GM19025 (cell line): Measurements from ENCODE around the gene SLC7A1.

ENCODE experiments used
- ATAC-seq: cut with Tn5 transposase; IDR thresholded peaks from one replicate; pipeline ENCODE4 v1.9.1; 2021; ENCODE audit warnings: mild to moderate bottlenecking, low read depth, moderate library complexity; ENCODE audit not compliant: unreplicated experiment

SLC7A1 gene

DNA sequence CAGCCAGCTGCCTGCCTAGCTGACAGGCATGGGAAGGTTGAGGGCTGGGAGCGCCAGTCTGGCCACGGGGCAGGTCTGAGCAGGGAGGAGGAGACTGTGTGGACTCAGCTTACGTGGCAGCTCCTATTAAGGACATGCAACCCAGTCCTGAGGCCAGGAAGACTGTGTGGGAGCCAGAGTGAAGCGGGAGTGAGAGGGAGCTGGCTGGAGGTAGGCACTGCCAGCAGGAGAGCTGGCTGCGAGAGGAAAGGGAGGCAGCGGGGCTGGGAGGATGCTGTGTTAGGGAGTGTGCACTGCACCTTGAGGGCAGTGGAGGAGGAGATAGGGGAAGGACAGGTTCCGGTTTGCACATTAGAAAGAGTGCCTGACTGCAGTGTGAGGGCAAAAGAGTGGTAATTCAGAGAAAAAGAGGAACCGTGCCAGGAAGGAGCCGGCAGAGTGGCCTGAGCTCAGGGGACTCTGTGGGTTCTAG lies 99.2 kb downstream of the SLC7A1 start:
- no peak for ATAC-seq

GRCh38 chr13:29494520-29494919 lies 101.0 kb downstream of the SLC7A1 start:
- ATAC-seq = no peak

DNA sequence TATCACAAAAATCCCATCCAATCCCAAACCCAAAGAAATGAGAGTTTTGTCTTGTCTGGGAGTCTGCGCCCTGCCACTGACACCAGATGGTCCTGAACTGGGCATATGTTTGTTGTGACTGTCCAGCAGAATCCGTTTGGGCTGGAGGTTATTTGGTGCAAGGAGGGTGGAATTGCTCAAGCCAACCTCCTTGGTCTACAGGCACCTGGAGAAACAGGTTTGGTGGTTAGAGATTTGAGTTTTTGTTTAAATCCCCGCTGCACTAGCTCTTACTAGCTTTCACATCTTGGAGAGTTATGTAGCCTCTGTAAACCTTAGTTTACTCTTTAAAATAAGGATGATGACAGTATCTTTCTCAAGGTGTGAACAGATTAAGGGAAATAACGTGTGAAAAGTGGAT lies 101.7 kb downstream of the SLC7A1 start:
- ATAC-seq = no peak

DNA sequence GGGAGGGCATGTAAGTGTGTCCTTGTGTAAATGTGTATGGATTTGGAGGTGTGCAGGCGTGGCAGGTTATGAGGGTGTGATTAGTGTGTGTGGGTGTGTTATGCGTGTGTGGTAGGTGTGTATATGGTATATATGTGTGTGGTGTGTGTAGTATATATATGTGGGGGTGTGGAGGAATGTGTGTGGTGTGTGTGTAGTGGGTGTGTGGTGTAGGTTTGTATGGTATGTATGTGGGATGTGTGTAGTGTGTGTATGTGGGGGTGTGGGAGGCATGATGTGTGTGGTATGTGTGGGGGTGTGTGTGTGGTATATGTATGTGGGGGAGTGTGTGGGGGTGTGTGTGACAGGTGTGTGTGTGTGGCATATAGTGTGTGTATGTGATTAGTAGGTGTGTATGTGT lies 104.2 kb downstream of the SLC7A1 start:
- no peak for ATAC-seq

- ATAC-seq = no peak
Observed at GRCh38 chr13:29490561-29490885, 105.0 kb downstream of the SLC7A1 start.

GRCh38 chr13:29489650-29490560 lies 105.6 kb downstream of the SLC7A1 start:
- no peak for ATAC-seq

DNA sequence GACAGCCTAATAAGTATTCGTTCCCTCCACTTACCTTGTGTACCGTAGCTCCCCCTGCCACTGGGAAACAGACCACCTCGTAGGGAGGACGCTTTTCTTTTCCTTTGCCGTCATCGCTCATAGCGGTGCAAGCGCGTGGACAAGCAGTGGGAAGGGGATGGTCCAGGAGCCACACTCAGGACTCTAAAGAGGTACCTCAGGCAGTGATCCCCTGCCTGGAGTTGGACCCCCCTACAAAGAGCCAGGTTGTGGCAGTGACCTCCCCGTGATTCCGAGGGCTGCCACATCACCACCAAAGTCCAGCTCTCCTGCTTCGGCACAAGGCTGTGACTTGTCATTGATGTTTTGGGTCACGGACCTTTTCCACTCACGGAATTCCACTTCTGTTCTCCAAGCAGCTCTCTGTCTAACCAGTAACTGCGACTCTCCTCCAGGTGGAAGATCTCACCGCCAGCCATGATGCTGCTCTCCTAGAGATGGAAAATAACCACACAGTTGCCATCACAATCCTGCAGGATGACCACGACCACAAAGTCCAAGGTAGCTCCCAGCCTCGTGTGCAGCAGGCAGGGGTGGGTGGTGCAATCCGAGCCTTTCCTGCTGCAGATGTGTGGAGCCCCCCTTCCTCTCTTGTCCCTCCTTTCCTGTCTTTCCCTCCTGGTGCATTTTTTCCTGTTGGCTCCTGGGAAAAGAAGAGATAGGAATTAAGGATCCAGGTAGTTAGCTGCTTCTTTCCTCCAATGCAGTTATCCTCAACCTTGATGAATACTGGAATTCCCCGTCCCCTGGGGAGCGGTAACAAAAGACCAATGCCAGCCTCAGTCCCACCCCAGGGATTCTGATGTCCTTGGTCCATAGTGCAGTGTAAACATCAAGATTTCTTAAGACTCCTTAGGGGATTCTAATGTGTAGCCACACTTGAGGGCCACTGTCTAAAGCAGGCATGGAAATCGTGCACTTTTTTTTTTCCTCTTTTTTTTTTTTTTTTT lies 107.7 kb downstream of the SLC7A1 start:
- ATAC-seq = no peak

DNA sequence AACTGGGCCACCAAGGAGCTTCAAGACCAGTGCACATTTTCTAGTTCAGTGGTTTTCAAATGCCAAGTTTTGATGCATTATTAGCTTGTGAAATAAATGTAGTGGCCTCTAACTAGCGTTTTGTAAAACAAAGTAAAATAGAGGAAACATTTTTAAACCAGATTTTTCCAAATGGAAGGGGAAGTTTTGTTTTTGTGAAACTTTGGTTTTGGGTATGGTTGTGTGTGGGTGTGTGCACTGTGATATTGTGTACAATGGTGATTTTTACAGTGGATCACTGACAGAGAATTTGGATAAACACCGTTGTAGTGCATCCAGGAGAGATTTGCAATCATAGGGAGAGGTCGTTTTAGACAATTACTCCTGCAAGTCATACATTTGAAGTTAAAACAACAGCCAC lies 108.9 kb downstream of the SLC7A1 start:
- ATAC-seq = no peak

GRCh38 chr13:29484796-29485195 lies 110.7 kb downstream of the SLC7A1 start:
- no peak for ATAC-seq

- no peak for ATAC-seq
Observed at GRCh38 chr13:29484236-29484635, 111.3 kb downstream of the SLC7A1 start.

GRCh38 chr13:29483623-29484022 lies 111.9 kb downstream of the SLC7A1 start:
- ATAC-seq = no peak

- no peak for ATAC-seq
Observed at GRCh38 chr13:29483211-29483610, 112.3 kb downstream of the SLC7A1 start.

- ATAC-seq = no peak
Observed at GRCh38 chr13:29482504-29482903, 113.0 kb downstream of the SLC7A1 start.

DNA sequence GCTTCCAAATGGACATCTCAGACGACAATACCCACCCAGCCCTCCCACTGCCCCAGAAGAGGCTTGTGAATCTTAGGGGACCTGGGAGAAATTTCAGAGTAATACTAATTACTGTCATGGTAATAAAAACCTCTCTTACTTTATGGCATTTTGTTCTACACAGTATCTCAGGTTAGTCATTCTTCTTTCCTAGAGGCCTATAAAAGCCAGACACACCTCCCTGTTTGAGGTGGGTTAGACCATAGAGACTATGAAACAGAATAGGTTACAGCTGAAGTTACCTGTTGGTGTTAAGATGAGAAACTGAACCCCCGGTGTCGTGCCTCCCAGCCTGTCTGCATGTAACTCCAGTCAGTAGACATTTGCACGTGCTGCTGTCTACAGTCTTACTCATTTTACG lies 113.9 kb downstream of the SLC7A1 start:
- no peak for ATAC-seq

- ATAC-seq = no peak
Observed at GRCh38 chr13:29480893-29481525, 114.5 kb downstream of the SLC7A1 start.

DNA sequence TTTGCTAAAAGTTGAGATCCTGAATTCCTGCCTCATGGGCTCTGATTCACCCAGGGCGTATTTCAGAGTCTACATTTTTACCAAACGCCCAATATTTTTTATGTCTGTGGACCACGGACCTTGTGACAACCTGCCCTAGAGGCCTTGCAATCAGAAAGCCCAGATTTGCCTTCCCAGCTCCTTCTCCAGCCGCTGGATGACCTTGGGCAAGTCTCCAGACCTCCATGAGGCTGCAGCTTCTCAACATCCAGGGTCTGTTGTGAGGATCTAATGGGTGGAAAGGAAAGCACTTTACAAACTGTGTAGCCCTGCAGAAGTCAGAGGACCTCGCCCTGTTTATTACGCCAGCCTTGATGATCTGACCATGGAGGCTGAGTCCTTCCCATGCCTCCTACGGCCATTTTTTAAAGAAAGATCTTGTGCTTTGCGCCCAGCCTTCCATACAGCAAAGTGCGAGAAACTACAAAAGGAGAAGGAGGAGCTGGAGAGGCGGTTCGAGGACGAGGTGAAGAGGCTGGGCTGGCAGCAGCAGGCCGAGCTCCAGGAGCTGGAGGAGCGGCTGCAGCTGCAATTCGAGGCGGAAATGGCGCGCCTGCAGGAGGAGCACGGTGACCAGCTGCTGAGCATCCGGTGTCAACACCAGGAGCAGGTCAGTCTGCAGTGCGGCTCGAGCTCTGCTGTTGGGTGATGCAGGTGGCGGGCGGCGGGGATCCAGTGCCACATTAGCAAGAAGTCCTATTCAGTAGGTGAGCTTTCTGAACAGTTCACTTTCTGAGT lies 115.6 kb downstream of the SLC7A1 start:
- no peak for ATAC-seq

GRCh38 chr13:29476046-29476445 lies 119.4 kb downstream of the SLC7A1 start:
- ATAC-seq = no peak

- no peak for ATAC-seq
Observed at GRCh38 chr13:29474991-29475390, 120.5 kb downstream of the SLC7A1 start.

- no peak for ATAC-seq
Observed at GRCh38 chr13:29473166-29473565, 122.3 kb downstream of the SLC7A1 start.

- no peak for ATAC-seq
Observed at GRCh38 chr13:29472332-29472961, 123.0 kb downstream of the SLC7A1 start.
